ENCODE data around the gene TIMM8B. TPM values are rescaled to one million over a fixed set of nuclear protein-coding genes. Genes with fewer than 3 reads are reported as not detected.

The TIMM8B gene
- total and polyA plus RNA-seq, 10 of the 15 experiments (the other 5 are each of a cell fraction or from before 2014, with no cell fraction given), result 64.9 to 271 (median 139) TPM

- DNase-seq (ENCODE audit: low read depth, low spot score) (no peak), FAIRE-seq (no peak), ATAC-seq (no peak)
- no peaks in the 10 kb centered on the region for H3K36me3 ChIP-seq (ENCODE audit: control insufficient read depth in 2 of 2, insufficient read depth in 2 of 2, low read length in 1 of 2)
- no peaks in the 10 kb centered on the region; the same call in 2 of the 3 replicates for H3K9me3 ChIP-seq (replicated peaks; ENCODE audit: control insufficient read depth, insufficient read depth, low read length)
- ChIA-PET POLR2A (no interaction called here), RAD21 (ENCODE audit: unreplicated experiment) (interaction anchor here (2.7 kb wide), 1 partner anchor 166 kb away, joined by 16 read pairs; no protein-coding TSS in a partner anchor), CTCF (interaction anchor here (0.8 to 8.9 kb wide), 22 partner anchors 7 to 183 kb away, joined by 3 to 121 read pairs (median 6); partner anchors contain the start of genes BCO2, SDHD and TIMM8B), SMC1A (ENCODE audit: uncharacterized antibody, unreplicated experiment) (interaction anchor here (0.7 to 4.0 kb wide), 7 partner anchors 11 to 309 kb away, joined by 3 to 29 read pairs (median 3); no protein-coding TSS in a partner anchor)
- in situ Hi-C loops (cut with MboI) (loop anchor here (5.0 kb wide), 1 partner anchor 168 kb away; no protein-coding TSS in a partner anchor), intact Hi-C loops (cut with micrococcal nuclease; ENCODE audit: unreplicated experiment) (loop anchor here (5.0 kb wide), 1 partner anchor 63 kb away; the partner anchor contains the start of gene BCO2)
- no peak for TF ChIP-seq IRF4 (IDR thresholded peaks at IDR 0.05; ENCODE audit: low read depth, low read length)
- H3K9ac ChIP-seq (ENCODE audit: control insufficient read depth, insufficient read depth, low read length), result no peak overlapping the region
- no peak overlapping the region for H3K27ac ChIP-seq (ENCODE audit: control insufficient read depth, insufficient read depth)
- H3K4me2 ChIP-seq (ENCODE audit: control insufficient read depth, insufficient read depth), result no peak overlapping the region
- H3K4me1 ChIP-seq (ENCODE audit: control insufficient read depth, insufficient read depth, low read length), result no peaks in the 10 kb centered on the region; the same call in 1 of the 2 replicates
- no peak overlapping the region for H2AFZ ChIP-seq (ENCODE audit: control insufficient read depth, low read depth, low read length)
- no peaks in the 10 kb centered on the region for H3K79me2 ChIP-seq (ENCODE audit: control insufficient read depth, insufficient read depth, low read length)
- no peaks in the 10 kb centered on the region for H4K20me1 ChIP-seq (ENCODE audit: control insufficient read depth, insufficient read depth)
- WGBS (ENCODE audit: insufficient coverage, insufficient replicate concordance, low lambda C conversion rate, missing lambda C conversion rate), result 98% methylated on average over 2 of the region's 2 CpGs
- BruUV-seq (replicated peaks), result no TSS peak
- H3K4me3 ChIP-seq, result no peak overlapping the region
- H3K27me3 ChIP-seq (replicated peaks in 1 of 2; ENCODE audit: control insufficient read depth in 2 of 2, insufficient read depth in 2 of 2, low read length in 1 of 2), result no peaks in the 10 kb centered on the region
Measured at GRCh38 chr11:112114460-112114859, 27.9 kb upstream of the TIMM8B start.

DNA sequence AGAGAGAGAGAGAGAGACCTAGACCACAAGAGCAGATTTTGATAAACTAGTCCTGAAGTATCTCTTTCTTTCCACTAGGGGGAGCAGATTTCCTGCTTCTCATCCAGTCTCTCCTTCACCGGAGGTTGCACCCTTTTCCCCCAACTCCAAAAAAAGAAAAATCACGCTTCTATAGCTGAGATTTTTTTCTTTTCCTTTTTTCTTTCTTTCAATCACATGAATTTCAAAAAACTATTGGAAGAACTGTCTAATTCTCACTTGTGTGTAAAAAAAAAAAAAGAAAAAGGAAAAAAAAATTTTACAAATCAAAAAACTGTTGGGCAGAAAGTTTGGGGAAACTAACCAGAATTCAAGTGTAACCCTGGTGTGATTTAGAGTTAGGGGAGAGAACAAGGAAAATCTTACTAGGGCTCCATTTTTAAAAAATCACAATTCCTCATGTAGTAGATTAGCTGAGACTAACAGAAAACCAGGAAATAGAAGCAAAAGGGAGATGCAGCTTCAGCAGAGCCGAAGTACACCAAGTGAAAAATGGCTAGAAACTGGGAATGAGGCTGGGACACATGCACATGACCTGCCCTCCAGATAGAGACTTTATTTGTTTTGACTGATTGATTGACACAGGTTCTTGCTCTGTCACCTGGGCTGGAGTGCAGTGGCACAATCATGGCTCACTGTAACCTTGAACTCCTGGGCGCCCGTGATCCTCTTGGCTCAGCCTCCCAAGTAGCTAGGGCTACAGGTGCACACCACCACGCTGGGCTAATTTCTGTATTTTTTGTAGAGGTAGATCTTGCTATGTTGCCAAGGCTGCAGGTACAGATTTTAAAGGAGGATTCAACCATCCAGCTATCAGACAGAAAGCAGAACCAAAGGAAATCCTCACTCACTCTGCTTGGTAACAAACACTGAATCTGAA, 27.2 kb upstream of the TIMM8B start:
- no peaks in the 10 kb centered on the region for H4K20me1 ChIP-seq (ENCODE audit: control insufficient read depth, insufficient read depth)
- H3K4me2 ChIP-seq (ENCODE audit: control insufficient read depth, insufficient read depth), result no peak overlapping the region
- no peak for FAIRE-seq
- H3K36me3 ChIP-seq (ENCODE audit: control insufficient read depth in 2 of 2, insufficient read depth in 2 of 2, low read length in 1 of 2), result no peaks in the 10 kb centered on the region
- intact Hi-C loops (cut with micrococcal nuclease; ENCODE audit: unreplicated experiment), result loop anchor here (1.0 to 5.0 kb wide), 2 partner anchors 64 to 167 kb away; partner anchors contain the start of gene BCO2
- ATAC-seq, result peak; percentile 74
- no peak overlapping the region for H3K9ac ChIP-seq (ENCODE audit: control insufficient read depth, insufficient read depth, low read length)
- ChIA-PET SMC1A (ENCODE audit: uncharacterized antibody, unreplicated experiment) (interaction anchor here (0.7 to 4.0 kb wide), 15 partner anchors 10 to 457 kb away, joined by 3 to 29 read pairs (median 3); no protein-coding TSS in a partner anchor), CTCF (interaction anchor here (0.6 to 8.9 kb wide), 33 partner anchors 8 to 438 kb away, joined by 3 to 121 read pairs (median 5); partner anchors contain the start of genes BCO2, DLAT, SDHD and TIMM8B), RAD21 (ENCODE audit: unreplicated experiment) (interaction anchor here (0.7 to 2.7 kb wide), 4 partner anchors 26 to 167 kb away, joined by 3 to 16 read pairs (median 6); partner anchors contain the start of gene BCO2), POLR2A (interaction anchor here (0.6 kb wide), 1 partner anchor 9 kb away, joined by 3 read pairs; no protein-coding TSS in a partner anchor)
- WGBS (ENCODE audit: insufficient coverage, insufficient replicate concordance, low lambda C conversion rate, missing lambda C conversion rate), result 48% methylated on average over 6 of the region's 6 CpGs
- no peaks in the 10 kb centered on the region for H3K27me3 ChIP-seq (replicated peaks in 1 of 2; ENCODE audit: control insufficient read depth in 2 of 2, insufficient read depth in 2 of 2, low read length in 1 of 2)
- DNase-seq (ENCODE audit: low read depth, low spot score), result no peak
- no peaks in the 10 kb centered on the region for H3K79me2 ChIP-seq (ENCODE audit: control insufficient read depth, insufficient read depth, low read length)
- H3K27ac ChIP-seq (ENCODE audit: control insufficient read depth, insufficient read depth), result no peak overlapping the region
- no peaks in the 10 kb centered on the region; the same call in 1 of the 2 replicates for H3K4me1 ChIP-seq (ENCODE audit: control insufficient read depth, insufficient read depth, low read length)
- H2AFZ ChIP-seq (ENCODE audit: control insufficient read depth, low read depth, low read length), result peak overlapping the region; percentile 39
- H3K4me3 ChIP-seq, result no peak overlapping the region
- in situ Hi-C loops (cut with MboI), result loop anchor here (5.0 kb wide), 1 partner anchor 169 kb away; no protein-coding TSS in a partner anchor
- no peaks in the 10 kb centered on the region for H3K9me3 ChIP-seq (replicated peaks; ENCODE audit: control insufficient read depth, insufficient read depth, low read length)
- BruUV-seq (replicated peaks), result no TSS peak
- TF ChIP-seq SMC3 (IDR thresholded peaks at IDR 0.05; ENCODE audit: borderline replicate concordance, low read length) (peak; percentile 13; the same call in 1 of the 2 replicates), NR2C2 (IDR thresholded peaks at IDR 0.05; ENCODE audit: borderline replicate concordance, control insufficient read depth, insufficient read length, low read depth) (no peak), RAD21 (IDR thresholded peaks at IDR 0.05; ENCODE audit: insufficient read depth, low read depth, low read length) (peak; percentile 69), ZZZ3 (IDR thresholded peaks at IDR 0.05; ENCODE audit: control insufficient read depth, insufficient read length, low read depth) (no peak), NBN (IDR thresholded peaks at IDR 0.05) (no peak), IKZF2 (IDR thresholded peaks at IDR 0.05) (no peak), BMI1 (IDR thresholded peaks at IDR 0.05; ENCODE audit: borderline replicate concordance) (no peak)
- TF ChIP-seq, protein P1, sequence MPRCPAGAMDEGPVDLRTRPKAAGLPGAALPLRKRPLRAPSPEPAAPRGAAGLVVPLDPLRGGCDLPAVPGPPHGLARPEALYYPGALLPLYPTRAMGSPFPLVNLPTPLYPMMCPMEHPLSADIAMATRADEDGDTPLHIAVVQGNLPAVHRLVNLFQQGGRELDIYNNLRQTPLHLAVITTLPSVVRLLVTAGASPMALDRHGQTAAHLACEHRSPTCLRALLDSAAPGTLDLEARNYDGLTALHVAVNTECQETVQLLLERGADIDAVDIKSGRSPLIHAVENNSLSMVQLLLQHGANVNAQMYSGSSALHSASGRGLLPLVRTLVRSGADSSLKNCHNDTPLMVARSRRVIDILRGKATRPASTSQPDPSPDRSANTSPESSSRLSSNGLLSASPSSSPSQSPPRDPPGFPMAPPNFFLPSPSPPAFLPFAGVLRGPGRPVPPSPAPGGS (IDR thresholded peaks at IDR 0.05; ENCODE audit: borderline replicate concordance, insufficient read depth, low read depth, low read length, poor library complexity, severe bottlenecking), result no peak
- TF ChIP-seq, protein P2, sequence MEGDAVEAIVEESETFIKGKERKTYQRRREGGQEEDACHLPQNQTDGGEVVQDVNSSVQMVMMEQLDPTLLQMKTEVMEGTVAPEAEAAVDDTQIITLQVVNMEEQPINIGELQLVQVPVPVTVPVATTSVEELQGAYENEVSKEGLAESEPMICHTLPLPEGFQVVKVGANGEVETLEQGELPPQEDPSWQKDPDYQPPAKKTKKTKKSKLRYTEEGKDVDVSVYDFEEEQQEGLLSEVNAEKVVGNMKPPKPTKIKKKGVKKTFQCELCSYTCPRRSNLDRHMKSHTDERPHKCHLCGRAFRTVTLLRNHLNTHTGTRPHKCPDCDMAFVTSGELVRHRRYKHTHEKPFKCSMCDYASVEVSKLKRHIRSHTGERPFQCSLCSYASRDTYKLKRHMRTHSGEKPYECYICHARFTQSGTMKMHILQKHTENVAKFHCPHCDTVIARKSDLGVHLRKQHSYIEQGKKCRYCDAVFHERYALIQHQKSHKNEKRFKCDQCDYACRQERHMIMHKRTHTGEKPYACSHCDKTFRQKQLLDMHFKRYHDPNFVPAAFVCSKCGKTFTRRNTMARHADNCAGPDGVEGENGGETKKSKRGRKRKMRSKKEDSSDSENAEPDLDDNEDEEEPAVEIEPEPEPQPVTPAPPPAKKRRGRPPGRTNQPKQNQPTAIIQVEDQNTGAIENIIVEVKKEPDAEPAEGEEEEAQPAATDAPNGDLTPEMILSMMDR (IDR thresholded peaks at IDR 0.05 in 2 of 3, conservative IDR thresholded peaks at IDR 0.05 in 1 of 3; ENCODE audit: control insufficient read depth in 2 of 3, extremely low read depth in 1 of 3, insufficient read depth in 1 of 3, low read depth in 3 of 3, low read length in 3 of 3), result peak; percentile 53 to 70 (median 59)
